Heart left ventricle (tissue), 13 donors: ENCODE measurements around the gene TPK1.

Source experiments
- CTCF ChIP-seq, 12 donors: fragments of 200-600 bp; sonication (generic) in 4 of 12; IDR thresholded peaks; one replicate each; pipeline versions ENCODE4 v1.5.0 to v1.8.0; 2018 to 2022; ENCODE audit warnings: antibody characterized with exemption in 12 of 12, mild to moderate bottlenecking in 5 of 12
- POLR2A ChIP-seq, 2 donors: fragments of 450-650 bp; IDR thresholded peaks; one replicate each; pipeline ENCODE4 v1.6.1; 2017; ENCODE audit warnings: antibody characterized with exemption in 2 of 2, mild to moderate bottlenecking in 2 of 2, moderate library complexity in 2 of 2
- donor health status: ischemic (EF 13 %, LVEDD 7.1; RV severe dilation, severe dysfunction).
- donor health status: DM: no; HTN: yes; CAD: no.
- donor health status: DM: no; HTN: no; CAD: no.
- donor health status: ischemic (EF 25% LVEDD 6.9; RV normal size, moderate dysfunction).
- donor health status: ischemic (EF 25% LVEDD 5.7; RV mildly dilated, moderate dysfunction).
- donor health status: ischemic (EF 35%, LVEDD 5.7; RV mildly dilated, moderate dysfunction).
- donor health status: nonischemic (EF 11% LVEDD 7.7; RV severe dilation, severe dysfunction).
- donor health status: DM: yes; HTN: yes; CAD: no.
- donor health status: PGD.
- donor health status: ischemic (EF 29% LVEDD 5.4; RV normal size, mild dysfunction).
- donor health status: nonischemic (EF 23%, LVEDD 6.1; RV moderate dilation, normal function).

GRCh38 chr7:144404946-144405345 lies 430.9 kb downstream of the TPK1 start:
- TF ChIP-seq CTCF (IDR thresholded peaks at IDR 0.05) = no peak
- no peak for TF ChIP-seq POLR2A (IDR thresholded peaks at IDR 0.05)
